ENCODE results near the gene AHRR. TPM values are rescaled to one million over a fixed set of nuclear protein-coding genes. Genes with fewer than 3 reads are reported as not detected.

Gene AHRR
- total and polyA plus RNA-seq, 2 experiments from 2014 or later = 1.8 to 2.4 TPM

DNA sequence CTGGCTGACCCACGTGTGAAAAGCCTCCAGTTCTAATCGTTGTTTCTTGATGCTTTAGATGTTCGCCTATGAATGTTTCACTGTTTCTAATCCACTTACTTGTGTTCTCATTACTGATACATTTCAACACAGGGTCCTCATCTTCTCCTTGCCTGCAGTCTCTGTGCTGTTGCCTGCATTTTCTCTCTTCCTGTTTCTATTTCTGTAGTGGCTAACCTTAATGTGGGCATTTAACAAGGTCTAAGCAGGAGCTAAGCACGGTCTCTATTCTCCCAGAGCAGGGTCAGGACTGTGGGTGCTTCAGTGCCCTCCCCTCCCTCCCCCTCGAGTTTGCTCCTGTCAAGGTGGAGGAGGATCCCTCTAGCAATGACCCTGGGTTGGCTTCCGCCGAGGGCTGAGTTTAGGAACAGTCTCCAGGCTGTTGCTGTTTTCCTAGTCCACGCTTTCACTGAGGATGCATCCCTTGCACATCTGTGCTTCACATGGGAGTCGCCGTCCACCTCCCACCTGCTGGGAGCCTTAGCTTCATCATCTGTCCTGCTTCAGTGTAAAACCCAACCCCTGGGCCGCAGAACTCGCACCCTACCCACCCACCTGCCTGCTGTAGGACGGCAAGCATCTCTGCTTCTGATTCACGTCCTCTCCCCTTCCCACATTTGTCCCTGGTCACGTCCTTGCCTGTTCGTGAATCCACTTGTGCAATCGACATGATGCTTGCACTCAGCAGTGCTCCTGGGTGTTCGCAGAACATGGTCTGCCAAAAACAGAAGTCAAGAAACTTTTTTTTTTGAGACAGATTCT is 119.1 kb downstream of the AHRR start:
- Histone ChIP-seq H3K4me1 (ENCODE audit: insufficient read depth) (peaks cover 7% of the 10 kb centered on the region), H3K27ac (no peak overlapping the region), H3K4me3 (no peak overlapping the region), H3K9me3 (ENCODE audit: low read depth) (no peaks in the 10 kb centered on the region), H3K36me3 (replicated peaks; ENCODE audit: insufficient read depth, low read depth) (no peaks in the 10 kb centered on the region), H3K9me2 (replicated peaks; ENCODE audit: insufficient read depth) (no peaks in the 10 kb centered on the region), H3K27me3 (no peaks in the 10 kb centered on the region), H2AFZ (no peak overlapping the region), H3K4me2 (no peak overlapping the region), H4K20me1 (ENCODE audit: insufficient read depth, poor library complexity, severe bottlenecking) (peaks cover 5% of the 10 kb centered on the region), H3K79me2 (peaks cover 36% of the 10 kb centered on the region)
- TF ChIP-seq EZH2phosphoT487 (IDR thresholded peaks at IDR 0.05; ENCODE audit: low read depth, severe bottlenecking, unreplicated experiment) (no peak), EZH2 (IDR thresholded peaks at IDR 0.05; ENCODE audit: borderline replicate concordance) (no peak)
- TF ChIP-seq, protein P1, sequence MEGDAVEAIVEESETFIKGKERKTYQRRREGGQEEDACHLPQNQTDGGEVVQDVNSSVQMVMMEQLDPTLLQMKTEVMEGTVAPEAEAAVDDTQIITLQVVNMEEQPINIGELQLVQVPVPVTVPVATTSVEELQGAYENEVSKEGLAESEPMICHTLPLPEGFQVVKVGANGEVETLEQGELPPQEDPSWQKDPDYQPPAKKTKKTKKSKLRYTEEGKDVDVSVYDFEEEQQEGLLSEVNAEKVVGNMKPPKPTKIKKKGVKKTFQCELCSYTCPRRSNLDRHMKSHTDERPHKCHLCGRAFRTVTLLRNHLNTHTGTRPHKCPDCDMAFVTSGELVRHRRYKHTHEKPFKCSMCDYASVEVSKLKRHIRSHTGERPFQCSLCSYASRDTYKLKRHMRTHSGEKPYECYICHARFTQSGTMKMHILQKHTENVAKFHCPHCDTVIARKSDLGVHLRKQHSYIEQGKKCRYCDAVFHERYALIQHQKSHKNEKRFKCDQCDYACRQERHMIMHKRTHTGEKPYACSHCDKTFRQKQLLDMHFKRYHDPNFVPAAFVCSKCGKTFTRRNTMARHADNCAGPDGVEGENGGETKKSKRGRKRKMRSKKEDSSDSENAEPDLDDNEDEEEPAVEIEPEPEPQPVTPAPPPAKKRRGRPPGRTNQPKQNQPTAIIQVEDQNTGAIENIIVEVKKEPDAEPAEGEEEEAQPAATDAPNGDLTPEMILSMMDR (IDR thresholded peaks at IDR 0.05; ENCODE audit: poor library complexity) = no peak
- 89% methylated on average over 18 of the region's 18 CpGs for WGBS (ENCODE audit: low lambda C conversion rate, missing lambda C conversion rate)
- no peak for DNase-seq (ENCODE audit: low spot score)

DNA sequence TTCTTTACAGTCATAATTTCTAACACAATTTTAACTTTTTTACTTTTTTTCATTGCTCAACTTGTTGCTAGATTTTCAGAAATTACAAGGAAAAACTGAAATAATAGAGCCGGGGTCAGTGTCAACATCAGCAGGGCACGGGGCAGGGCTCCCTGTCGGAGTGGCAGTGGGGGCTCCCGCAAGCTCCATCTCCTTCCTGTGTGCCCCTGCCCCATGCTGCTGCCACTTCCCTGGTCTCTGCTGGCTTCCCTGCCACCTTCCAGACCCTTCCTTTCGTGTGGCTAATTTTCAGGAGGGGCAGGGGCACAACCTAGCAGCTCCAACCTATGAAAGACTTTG is 120.5 kb downstream of the AHRR start:
- H2AFZ ChIP-seq = peak overlapping the region; percentile 98

DNA sequence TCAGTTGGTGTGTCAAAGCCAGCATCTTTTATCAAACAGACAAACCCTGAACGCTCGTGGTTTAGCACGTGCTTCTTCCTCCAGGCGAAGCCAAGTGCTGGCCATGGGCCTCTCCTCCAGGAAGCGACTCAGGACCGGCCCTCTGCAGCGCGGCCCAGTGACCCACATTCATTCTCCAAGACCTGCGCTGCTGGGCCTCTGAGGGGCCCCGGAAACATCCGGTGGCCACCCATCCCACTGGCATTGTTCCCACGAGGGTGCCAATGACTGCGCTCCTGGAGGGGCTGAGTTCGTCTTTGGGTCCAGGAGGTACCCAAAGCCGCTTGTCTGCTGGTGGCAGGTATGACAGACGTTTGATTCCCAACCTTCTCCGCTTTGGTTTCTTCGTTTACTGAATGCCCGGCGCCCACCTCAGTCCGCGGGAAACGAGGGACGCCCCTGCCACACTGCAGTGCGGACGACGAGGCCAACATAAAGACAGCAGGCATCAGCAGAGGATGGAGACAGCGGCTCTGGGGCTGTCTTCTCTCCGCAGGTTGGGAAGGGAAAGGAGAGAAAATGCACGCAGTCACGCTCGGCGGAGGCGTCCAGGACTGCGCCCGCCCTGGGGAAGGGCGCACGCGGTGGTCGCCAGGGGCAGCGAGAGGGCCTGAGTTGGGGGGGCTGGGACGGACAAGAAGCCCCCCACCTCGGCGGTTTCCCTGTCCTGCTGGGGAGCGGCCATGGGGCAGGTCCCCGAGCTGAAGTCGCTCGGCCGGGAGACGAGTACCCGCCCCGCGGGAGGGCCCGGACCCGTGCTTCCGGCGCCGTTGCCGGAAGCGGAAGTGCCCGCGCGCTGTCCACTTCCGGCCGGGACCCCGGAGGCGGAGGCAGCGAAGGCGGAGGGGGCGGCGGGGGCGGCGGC is 121.1 kb downstream of the AHRR start, which contains the start of gene EXOC3:
EXOC3 (plus strand) TSS at position 842 of the 904 bp plus-strand sequence. CDS start 3,030 bp downstream, outside the sequence.
- Histone ChIP-seq H3K4me3 (peak within 1 kb of the TSS; percentile 98), H3K79me2 (peaks cover 46% of the 10 kb centered on the region), H3K36me3 (replicated peaks; ENCODE audit: insufficient read depth, low read depth) (no peaks in the 10 kb centered on the region), H4K20me1 (ENCODE audit: insufficient read depth, poor library complexity, severe bottlenecking) (peaks cover 5% of the 10 kb centered on the region), H3K4me2 (peak within 1 kb of the TSS; percentile 99), H3K9me2 (replicated peaks; ENCODE audit: insufficient read depth) (no peaks in the 10 kb centered on the region), H3K27ac (peak within 1 kb of the TSS; percentile 96), H3K27me3 (no peaks in the 10 kb centered on the region), H2AFZ (peak within 1 kb of the TSS; percentile 98), H3K4me1 (ENCODE audit: insufficient read depth) (peaks cover 7% of the 10 kb centered on the region), H3K9me3 (ENCODE audit: low read depth) (no peaks in the 10 kb centered on the region)
- TF ChIP-seq, protein P1 (IDR thresholded peaks at IDR 0.05; ENCODE audit: poor library complexity) = no peak
- TF ChIP-seq EZH2phosphoT487 (IDR thresholded peaks at IDR 0.05; ENCODE audit: low read depth, severe bottlenecking, unreplicated experiment) = no peak
- TF ChIP-seq EZH2 (IDR thresholded peaks at IDR 0.05; ENCODE audit: borderline replicate concordance) = no peak
- DNase-seq (ENCODE audit: low spot score) = peak; percentile 91
- 14% methylated on average over 44 of the region's 73 CpGs for WGBS (ENCODE audit: low lambda C conversion rate, missing lambda C conversion rate)

More for the DNA sequence above, 120.5 kb downstream of the AHRR start:
- 93% methylated on average over 5 of the region's 5 CpGs for WGBS (ENCODE audit: low lambda C conversion rate, missing lambda C conversion rate)
- Histone ChIP-seq H3K4me3 (peak overlapping the region; percentile 98), H4K20me1 (ENCODE audit: insufficient read depth, poor library complexity, severe bottlenecking) (peaks cover 5% of the 10 kb centered on the region), H3K4me2 (peak overlapping the region; percentile 99), H3K27ac (peak overlapping the region; percentile 96), H3K9me2 (replicated peaks; ENCODE audit: insufficient read depth) (no peaks in the 10 kb centered on the region), H3K9me3 (ENCODE audit: low read depth) (no peaks in the 10 kb centered on the region), H3K4me1 (ENCODE audit: insufficient read depth) (peaks cover 7% of the 10 kb centered on the region), H3K27me3 (no peaks in the 10 kb centered on the region), H3K79me2 (peaks cover 40% of the 10 kb centered on the region), H3K36me3 (replicated peaks; ENCODE audit: insufficient read depth, low read depth) (no peaks in the 10 kb centered on the region)
- no peak for TF ChIP-seq EZH2 (IDR thresholded peaks at IDR 0.05; ENCODE audit: borderline replicate concordance)
- TF ChIP-seq, protein P1 (IDR thresholded peaks at IDR 0.05; ENCODE audit: poor library complexity) = no peak
- no peak for DNase-seq (ENCODE audit: low spot score)
